ENCODE results near the gene COX17.

The COX17 gene

GRCh38 chr3:119643528-119643927 is 33.7 kb downstream of the COX17 start:
- DNase-seq (ENCODE audit: low spot score): no peak

GRCh38 chr3:119642746-119643473 is 34.3 kb downstream of the COX17 start:
- no peak for DNase-seq (ENCODE audit: low spot score)

GRCh38 chr3:119641416-119641815 is 35.8 kb downstream of the COX17 start:
- DNase-seq (ENCODE audit: low spot score): no peak

- DNase-seq (ENCODE audit: low spot score): no peak
Observed at GRCh38 chr3:119639494-119640350, 37.5 kb downstream of the COX17 start.

GRCh38 chr3:119637679-119638477 is 39.3 kb downstream of the COX17 start:
- DNase-seq (ENCODE audit: low spot score): no peak

- no peak for DNase-seq (ENCODE audit: low spot score)
Observed at GRCh38 chr3:119636891-119637611, 40.2 kb downstream of the COX17 start.

- DNase-seq (ENCODE audit: low spot score): no peak
Observed at GRCh38 chr3:119636249-119636648, 41.0 kb downstream of the COX17 start.

GRCh38 chr3:119635719-119636118 is 41.5 kb downstream of the COX17 start:
- DNase-seq (ENCODE audit: low spot score): no peak

GRCh38 chr3:119632829-119633228 is 44.4 kb downstream of the COX17 start:
- DNase-seq (ENCODE audit: low spot score): no peak

- no peak for DNase-seq (ENCODE audit: low spot score)
Observed at GRCh38 chr3:119632216-119632615, 45.0 kb downstream of the COX17 start.

- DNase-seq (ENCODE audit: low spot score): no peak
Observed at GRCh38 chr3:119631516-119631915, 45.7 kb downstream of the COX17 start.

- DNase-seq (ENCODE audit: low spot score): no peak
Observed at GRCh38 chr3:119630880-119631329, 46.3 kb downstream of the COX17 start.

- DNase-seq (ENCODE audit: low spot score): no peak
Observed at GRCh38 chr3:119630128-119630879, 46.9 kb downstream of the COX17 start.

GRCh38 chr3:119628816-119629445 is 48.3 kb downstream of the COX17 start:
- peak; percentile 40 for DNase-seq (ENCODE audit: low spot score)

GRCh38 chr3:119628390-119628789 is 48.8 kb downstream of the COX17 start:
- no peak for DNase-seq (ENCODE audit: low spot score)

GRCh38 chr3:119627461-119627860 is 49.7 kb downstream of the COX17 start:
- DNase-seq (ENCODE audit: low spot score): no peak

- DNase-seq (ENCODE audit: low spot score): no peak
Observed at GRCh38 chr3:119626196-119626595, 51.0 kb downstream of the COX17 start.

- no peak for DNase-seq (ENCODE audit: low spot score)
Observed at GRCh38 chr3:119625451-119626153, 51.6 kb downstream of the COX17 start.

GRCh38 chr3:119624002-119624720 is 53.0 kb downstream of the COX17 start:
- no peak for DNase-seq (ENCODE audit: low spot score)
